ENCODE results near the gene SLC12A3. TPM values are rescaled to one million over a fixed set of nuclear protein-coding genes. Genes with fewer than 3 reads are reported as not detected.
A peak's percentile ranks its signal among the peaks of the same experiment; 100 is the strongest.

SLC12A3 gene
- polyA plus RNA-seq, 3 donors: 0.03 TPM; not detected in 2

- Mint-ChIP-seq H3K4me1 (peaks cover 26% of the 10 kb centered on the region), H3K27ac (peak overlapping the region; percentile 57 to 93 (median 84)), H3K36me3 (peaks cover 12 to 24% of the 10 kb centered on the region in 2 donors), H3K27me3 (ENCODE audit: low read depth in 3 of 3) (peaks cover 0 to 3% (median 2%) of the 10 kb centered on the region in 3 donors), H3K9me3 (no peaks in the 10 kb centered on the region), H3K4me3 (no peak overlapping the region)
- Histone ChIP-seq H3K27ac (ENCODE audit: low read depth in 1 of 2, low read length in 2 of 2) (peak overlapping the region in 1 of 2 donors; percentile 71), H3K27me3 (ENCODE audit: control insufficient read depth in 2 of 2, insufficient read depth in 2 of 2, low read length in 2 of 2) (no peaks in the 10 kb centered on the region), H3K36me3 (replicated peaks in 1 of 2; ENCODE audit: control insufficient read depth in 1 of 2, insufficient read depth in 2 of 2, low read length in 2 of 2) (peaks cover 6 to 24% of the 10 kb centered on the region in 2 donors), H3K9me3 (replicated peaks in 1 of 2; ENCODE audit: control insufficient read depth in 1 of 2, insufficient read depth in 1 of 2, low read length in 2 of 2) (no peaks in the 10 kb centered on the region), H3K4me1 (ENCODE audit: control insufficient read depth in 1 of 2, insufficient read depth in 2 of 2, low read length in 2 of 2) (peaks cover 23% of the 10 kb centered on the region in 2 donors), H4K20me1 (ENCODE audit: insufficient read depth, low read length) (peaks cover 36% of the 10 kb centered on the region), H2AFZ (ENCODE audit: insufficient read depth, low read depth, low read length, poor library complexity, severe bottlenecking) (no peak overlapping the region), H3K9ac (ENCODE audit: insufficient read depth, low read length, poor library complexity, severe bottlenecking) (no peak overlapping the region), H3K4me3 (replicated peaks in 1 of 3; ENCODE audit: low read depth in 2 of 3, low read length in 3 of 3) (no peak overlapping the region), H3K4me2 (replicated peaks; ENCODE audit: extremely low read depth, low read length, poor library complexity, severe bottlenecking) (no peak overlapping the region), H3K79me2 (ENCODE audit: insufficient read depth, low read length) (no peaks in the 10 kb centered on the region)
- 77% methylated on average over 4 of the region's 7 CpGs for WGBS (ENCODE audit: insufficient coverage)
- intact Hi-C loops (cut with micrococcal nuclease): no loop called here
- DNase-seq: no peak
- no peak for TF ChIP-seq CTCF (IDR thresholded peaks at IDR 0.05)
Measured at GRCh38 chr16:56950455-56950854, 85.4 kb downstream of the SLC12A3 start.

- peak overlapping the region; percentile 25 to 82 for H3K4me3 Mint-ChIP-seq
- 50% methylated on average over 13 of the region's 15 CpGs for WGBS (ENCODE audit: insufficient coverage)
- H3K9me3 Mint-ChIP-seq: no peaks in the 10 kb centered on the region
- H3K4me3 ChIP-seq (replicated peaks in 1 of 3; ENCODE audit: low read depth in 2 of 3, low read length in 3 of 3): peak overlapping the region in 1 of 3 experiments; percentile 31
- TF ChIP-seq CTCF (IDR thresholded peaks at IDR 0.05): peak; percentile 39
- no peaks in the 10 kb centered on the region for H3K79me2 ChIP-seq (ENCODE audit: insufficient read depth, low read length)
- H2AFZ ChIP-seq (ENCODE audit: insufficient read depth, low read depth, low read length, poor library complexity, severe bottlenecking): peak overlapping the region; percentile 23
- peaks cover 0 to 4% (median 3%) of the 10 kb centered on the region in 3 donors for H3K27me3 Mint-ChIP-seq (ENCODE audit: low read depth in 3 of 3)
- peak overlapping the region; percentile 50 for H3K4me2 ChIP-seq (replicated peaks; ENCODE audit: extremely low read depth, low read length, poor library complexity, severe bottlenecking)
- H4K20me1 ChIP-seq (ENCODE audit: insufficient read depth, low read length): peaks cover 30% of the 10 kb centered on the region
- peak overlapping the region; percentile 57 to 93 (median 84) for H3K27ac Mint-ChIP-seq
- H3K27ac ChIP-seq (ENCODE audit: low read depth in 1 of 2, low read length in 2 of 2): peak overlapping the region; percentile 32 to 71
- peak overlapping the region; percentile 31 for H3K9ac ChIP-seq (ENCODE audit: insufficient read depth, low read length, poor library complexity, severe bottlenecking)
- H3K36me3 ChIP-seq (replicated peaks in 1 of 2; ENCODE audit: control insufficient read depth in 1 of 2, insufficient read depth in 2 of 2, low read length in 2 of 2): peaks cover 4 to 18% of the 10 kb centered on the region in 2 donors
- peak; percentile 73 to 85 (median 83) for DNase-seq
- no peaks in the 10 kb centered on the region for H3K9me3 ChIP-seq (replicated peaks in 1 of 2; ENCODE audit: control insufficient read depth in 1 of 2, insufficient read depth in 1 of 2, low read length in 2 of 2)
- no peaks in the 10 kb centered on the region for H3K27me3 ChIP-seq (ENCODE audit: control insufficient read depth in 2 of 2, insufficient read depth in 2 of 2, low read length in 2 of 2)
- peaks cover 26% of the 10 kb centered on the region for H3K4me1 Mint-ChIP-seq
- H3K4me1 ChIP-seq (ENCODE audit: control insufficient read depth in 1 of 2, insufficient read depth in 2 of 2, low read length in 2 of 2): peaks cover 23% of the 10 kb centered on the region in 2 donors
- intact Hi-C loops (cut with micrococcal nuclease): no loop called here
- H3K36me3 Mint-ChIP-seq: peaks cover 12 to 20% of the 10 kb centered on the region in 2 donors
Measured at GRCh38 chr16:56950881-56951771, 86.1 kb downstream of the SLC12A3 start.

Data from CD14-positive monocyte (primary cell).